ENCODE data around the gene MRPS25.

The MRPS25 gene

DNA sequence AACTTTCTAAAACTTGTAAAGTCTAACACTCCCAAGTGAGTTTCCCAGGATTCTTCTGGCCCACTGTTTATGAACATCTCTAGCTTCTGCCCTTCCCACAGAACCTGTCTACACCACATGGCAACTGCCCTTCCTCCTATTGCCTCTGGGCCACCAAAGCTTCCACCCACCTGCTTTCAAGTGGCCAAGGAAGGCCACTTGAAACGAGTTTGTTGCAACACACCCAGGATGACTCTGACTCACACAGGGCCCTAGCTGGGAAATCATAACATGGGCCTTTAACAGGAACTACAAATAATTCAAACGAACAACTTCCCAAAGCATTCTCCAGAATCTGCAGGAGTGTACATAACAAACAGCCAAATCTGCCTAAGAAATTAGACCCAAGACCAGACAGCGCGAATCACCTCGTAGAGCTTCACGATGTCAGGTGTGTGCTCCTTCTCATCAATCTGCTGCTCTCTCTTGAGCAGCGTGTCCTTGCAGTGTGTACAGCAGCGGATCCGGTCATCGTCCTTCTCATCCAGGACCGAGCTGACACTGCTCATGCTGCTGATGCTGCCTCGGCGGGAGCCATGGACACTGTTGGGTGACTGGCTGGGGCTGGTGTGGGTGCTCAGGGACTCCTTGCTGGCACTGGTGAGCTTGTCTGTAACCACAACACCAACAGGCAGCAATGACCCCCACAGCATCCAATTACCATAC, 17.0 kb upstream of the MRPS25 start:
- no peak for DNase-seq (ENCODE audit: low read depth)

DNA sequence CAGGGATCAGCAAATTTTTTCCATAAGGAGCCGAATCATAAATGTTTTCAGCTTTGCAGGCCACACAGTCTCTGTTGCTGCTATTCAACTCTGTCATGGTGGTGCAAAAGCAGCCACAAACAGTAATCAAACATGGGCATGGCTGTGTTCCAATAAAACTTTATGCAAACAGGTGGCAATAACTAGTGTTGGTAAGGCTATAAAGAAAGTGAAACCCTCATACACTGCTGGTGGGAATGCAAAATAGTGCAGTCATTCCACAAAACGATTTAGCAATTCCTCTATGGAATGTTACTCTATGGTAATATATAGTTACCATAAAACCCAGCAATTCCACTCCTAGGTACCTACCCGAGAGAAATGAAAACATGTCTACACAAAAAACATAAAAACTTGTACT, 14.0 kb upstream of the MRPS25 start:
- DNase-seq (ENCODE audit: low read depth) = no peak

DNA sequence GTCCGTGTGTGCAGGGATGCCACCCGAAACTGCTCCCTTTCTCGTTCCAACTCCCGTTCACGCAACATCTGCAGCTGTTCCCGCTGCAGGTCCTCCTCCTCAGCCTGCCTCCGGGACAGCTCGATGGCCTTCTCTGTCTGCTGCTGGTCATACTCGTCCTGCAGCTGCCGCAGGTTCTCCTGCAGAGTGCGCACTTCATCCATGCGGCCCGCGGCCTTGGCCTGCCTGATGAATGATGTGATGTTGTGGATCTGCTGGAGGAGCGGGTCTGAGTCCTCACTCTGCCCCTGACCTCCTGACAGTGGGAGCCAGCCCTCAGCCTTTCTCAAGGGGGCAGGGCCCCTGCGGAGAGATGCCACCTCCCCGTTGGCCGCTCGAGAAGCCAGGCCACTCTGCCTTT, 9.4 kb upstream of the MRPS25 start:
- DNase-seq (ENCODE audit: low read depth) = no peak

DNA sequence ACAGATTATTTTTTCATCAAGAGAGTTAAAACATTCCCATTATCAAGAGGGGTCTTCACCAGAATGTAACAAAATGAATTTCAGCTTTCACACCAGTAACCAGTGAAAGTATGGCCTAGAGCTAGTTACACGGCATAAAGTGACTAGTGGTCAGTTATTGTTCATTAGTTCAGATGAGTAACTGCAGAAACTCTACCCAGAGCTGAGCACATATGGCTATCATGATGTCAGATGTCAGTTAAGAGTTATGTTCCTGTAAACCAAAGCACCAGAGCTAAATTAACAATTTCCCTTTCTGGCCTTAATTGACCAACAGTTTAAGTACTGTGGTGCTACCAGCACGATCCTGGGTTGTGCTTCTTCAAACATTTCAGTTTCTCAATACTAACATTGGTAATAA, 6.6 kb upstream of the MRPS25 start:
- no peak for DNase-seq (ENCODE audit: low read depth)

DNA sequence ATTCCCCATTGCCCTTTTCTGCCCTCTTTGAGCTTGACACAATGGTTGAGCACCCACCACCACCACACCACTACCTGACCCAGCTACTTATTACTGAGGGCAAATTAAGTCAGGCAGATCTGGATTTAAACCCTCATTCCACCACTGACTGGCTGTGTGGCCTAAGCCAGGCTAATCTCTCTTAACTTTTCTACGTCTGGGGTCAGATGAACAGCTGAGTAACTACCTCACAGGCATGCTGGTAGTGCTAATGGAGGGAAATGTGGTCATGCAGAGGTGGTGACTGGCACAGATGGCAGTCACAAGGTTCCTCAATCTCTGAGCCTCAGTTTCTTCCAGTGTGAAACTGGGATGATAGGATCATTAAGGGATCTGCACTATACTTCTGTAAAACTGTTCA, 4.3 kb upstream of the MRPS25 start:
- no peak for DNase-seq (ENCODE audit: low read depth)

DNA sequence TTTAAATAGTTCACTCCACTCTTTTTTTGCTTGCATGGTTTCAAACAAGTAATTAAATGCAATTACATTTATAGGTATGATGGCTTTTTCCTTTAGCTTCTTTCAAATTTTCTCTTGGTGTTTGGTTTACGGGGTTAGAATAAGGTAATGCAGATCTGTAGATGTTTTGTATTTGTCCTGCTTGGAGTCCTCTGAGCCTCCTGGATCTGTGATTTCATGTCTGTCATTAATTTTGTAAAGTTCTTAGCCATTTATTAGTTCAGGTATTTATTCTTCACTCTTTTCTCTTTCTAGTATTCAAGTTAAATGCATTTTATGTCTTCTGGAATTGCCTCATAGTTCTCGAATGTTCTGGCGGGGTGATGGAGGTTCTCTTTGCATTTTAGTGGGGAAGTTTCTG, 1.4 kb upstream of the MRPS25 start:
- no peak for DNase-seq (ENCODE audit: low read depth)

DNA sequence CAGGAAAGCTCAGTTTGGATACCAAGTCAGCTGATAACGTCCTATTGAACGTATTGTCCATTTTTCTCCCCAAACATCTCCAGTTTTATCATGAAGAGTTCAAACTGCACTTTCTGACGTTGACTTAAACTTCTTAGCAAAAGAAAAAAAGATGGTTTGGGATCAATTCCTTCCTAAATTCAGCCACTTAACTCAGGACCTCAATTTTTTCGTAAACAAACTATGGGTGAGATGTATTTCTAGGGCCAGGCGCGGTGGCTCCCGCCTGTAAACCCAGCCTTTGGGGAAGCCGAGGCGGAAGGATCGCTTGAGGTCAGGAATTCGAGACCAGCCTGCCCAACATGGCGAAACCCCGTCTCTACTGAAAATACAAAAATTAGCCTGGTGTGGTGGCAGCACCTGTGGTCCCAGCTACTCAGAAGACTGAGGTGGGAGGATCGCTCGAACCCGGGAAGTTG, 464 bp upstream of the MRPS25 start:
- no peak for DNase-seq (ENCODE audit: low read depth)

DNA sequence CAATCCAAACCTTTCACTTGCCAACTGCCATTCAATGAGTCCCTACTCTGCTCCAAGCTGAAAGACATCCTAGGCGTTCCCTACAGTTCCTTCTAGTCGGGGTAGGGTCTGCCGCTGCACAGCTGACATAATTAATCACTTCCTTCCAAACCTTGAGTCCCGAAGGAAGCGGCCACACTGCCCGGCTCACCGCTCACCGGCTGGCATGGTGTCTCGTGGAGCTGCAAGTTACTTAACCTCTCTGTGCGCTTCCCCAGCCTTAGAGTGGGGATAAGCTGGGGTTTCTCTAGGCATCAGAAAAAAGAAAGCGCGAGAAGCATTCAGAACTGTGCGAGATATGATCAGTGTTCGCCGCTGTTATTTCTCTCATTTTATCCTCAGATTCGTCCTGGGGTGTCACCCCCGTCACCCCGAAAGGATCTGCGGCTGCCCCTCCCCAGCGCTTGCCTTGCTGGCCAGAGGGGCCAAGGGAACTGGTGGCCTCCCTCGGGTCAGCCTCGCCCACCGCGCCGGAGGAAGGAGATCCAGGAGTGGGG, 748 bp downstream of the MRPS25 start:
- no peak for DNase-seq (ENCODE audit: low read depth)

DNA sequence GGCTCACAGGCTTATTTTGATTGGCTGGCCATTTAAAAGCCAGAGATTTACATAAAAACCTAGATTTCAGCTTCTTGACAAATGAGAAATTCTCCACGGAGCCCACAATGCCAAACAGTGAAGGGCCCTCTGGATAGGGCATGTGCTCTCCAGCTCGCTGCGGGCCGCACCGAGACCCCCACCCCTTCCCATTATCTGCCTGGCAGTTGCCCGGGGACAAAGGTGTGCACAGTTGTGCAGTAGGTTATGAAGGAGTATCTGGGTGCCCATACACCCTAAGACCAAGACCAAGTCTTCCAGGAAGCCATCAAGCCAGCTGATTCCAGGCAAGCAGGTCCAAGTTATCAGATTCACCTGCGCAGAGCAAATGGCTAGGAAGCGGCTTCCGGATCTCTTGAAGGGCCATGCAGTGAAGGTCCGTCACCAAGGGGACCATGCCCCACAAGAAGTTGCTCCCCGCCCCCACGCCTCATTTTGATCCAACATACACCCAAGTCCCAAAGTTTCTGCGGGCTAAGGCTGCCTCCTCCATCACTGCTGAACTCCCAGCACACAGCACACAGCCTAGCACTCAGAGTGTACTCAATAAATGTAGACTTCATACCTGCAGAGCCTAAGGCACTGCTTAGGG, 1.3 kb downstream of the MRPS25 start:
- DNase-seq (ENCODE audit: low read depth) = no peak

DNA sequence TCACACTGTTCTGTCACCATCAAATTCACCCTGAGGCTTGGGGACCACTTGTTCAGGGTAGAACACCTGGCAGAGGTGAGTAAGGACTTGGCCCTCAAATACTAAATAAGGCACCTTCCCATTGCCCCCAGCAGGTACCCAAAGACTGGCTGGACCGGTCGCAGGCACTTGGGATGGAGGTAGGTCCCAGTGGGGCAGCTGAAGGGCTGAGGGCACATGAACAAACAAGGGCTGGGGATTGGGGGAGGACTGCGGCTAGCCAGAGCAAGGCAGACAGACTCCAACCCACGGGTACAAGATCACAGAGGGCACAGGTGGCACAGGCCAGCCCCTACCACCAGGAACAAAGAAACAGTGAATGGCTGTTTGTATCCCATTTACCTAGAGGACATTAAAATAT, 1.9 kb downstream of the MRPS25 start:
- no peak for DNase-seq (ENCODE audit: low read depth)

DNA sequence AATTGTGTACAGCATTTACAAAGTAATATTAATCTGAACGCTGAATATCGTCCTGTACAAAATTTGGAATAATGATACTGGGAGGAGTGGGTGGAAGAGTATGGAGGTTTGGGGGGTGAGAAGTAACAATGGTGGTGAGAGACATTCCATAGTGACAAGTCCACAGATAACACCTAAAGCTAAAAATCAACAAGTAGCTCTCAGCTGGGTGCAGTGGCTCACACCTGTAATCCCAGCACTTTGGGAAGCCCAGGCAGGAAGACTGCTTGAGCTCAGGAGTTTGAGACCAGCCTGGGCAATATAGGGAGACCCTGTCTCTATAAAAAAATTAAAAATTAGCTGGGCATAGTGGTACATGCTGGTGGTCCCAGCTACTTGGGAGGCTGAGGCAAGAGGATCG, 5.1 kb downstream of the MRPS25 start:
- no peak for DNase-seq (ENCODE audit: low read depth)

DNA sequence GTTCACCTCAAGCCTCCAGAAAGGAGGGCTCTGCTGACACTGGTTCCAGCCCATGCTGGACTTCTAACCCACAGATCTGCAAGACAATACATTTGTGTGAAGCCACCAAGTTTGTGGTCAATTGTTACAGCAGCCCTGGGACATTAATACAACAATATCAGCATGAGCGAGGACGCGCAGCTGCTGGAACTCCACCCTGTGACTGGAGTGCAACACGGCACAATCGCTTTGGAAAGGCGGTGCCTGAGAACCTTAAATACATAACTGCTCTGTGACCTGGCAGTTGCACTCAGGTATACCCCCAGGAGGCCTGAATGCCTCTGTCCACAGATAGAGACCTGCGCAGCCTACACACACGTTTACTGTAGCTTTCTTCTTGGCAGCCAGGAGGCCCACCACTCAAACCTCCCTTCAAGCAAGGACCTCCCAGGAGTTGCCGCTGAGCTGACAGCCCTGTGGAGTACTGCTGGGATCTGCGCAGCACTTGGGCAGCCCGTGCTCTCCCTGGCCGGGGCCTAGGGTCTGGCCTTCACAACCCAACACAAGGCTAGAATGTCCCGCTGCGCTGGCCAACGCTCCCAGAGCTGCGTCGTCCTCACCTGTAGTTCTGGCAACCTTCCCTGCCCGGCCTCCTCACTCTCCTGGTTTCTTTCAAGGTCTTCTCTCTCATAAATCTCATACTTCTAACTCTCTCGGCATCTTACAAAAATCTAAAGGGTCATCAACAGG, 8.3 kb downstream of the MRPS25 start:
- no peak for DNase-seq (ENCODE audit: low read depth)

DNA sequence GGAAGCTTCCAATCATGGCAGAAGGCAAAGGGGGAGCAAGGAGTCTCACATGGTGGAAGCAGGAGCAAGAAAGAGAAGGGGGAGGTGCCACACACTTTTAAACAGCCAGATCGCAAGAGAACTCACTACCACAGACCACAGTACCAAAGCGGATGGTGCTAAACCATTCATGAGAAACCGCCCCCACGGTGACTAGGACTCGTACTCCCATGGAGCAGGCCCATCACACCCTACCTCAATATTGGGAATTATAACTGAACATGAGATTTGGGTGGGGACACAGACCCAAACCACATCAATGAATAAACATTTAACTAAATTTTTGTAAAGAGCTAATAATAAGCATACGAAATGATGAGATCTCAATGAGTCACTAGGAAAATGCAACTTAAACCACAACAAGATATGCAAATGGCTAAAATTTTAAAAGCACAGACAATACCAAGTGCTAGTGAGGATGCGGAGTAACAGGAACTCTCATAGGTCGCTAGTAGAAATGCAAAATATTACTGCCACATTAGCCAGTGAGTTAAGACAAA, 10.0 kb downstream of the MRPS25 start:
- DNase-seq (ENCODE audit: low read depth) = no peak

DNA sequence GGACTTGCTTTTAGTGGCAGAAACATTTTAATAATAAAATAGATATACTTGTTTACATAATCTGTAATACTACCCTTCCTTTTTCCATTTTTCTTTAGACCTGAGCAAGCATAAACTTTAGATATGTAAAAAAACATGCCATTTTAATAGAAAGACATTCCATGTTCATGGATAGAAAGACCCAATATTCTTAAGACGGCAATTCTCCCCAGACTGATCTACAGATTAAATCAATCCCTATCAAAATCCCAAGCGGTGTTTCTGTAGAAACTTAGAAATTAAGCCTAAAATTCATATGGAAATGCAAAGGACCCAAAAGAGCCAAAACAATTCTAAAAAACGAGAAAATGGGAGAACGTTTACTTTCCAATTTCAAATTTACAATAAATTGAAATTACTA, 11.6 kb downstream of the MRPS25 start:
- no peak for DNase-seq (ENCODE audit: low read depth)

DNA sequence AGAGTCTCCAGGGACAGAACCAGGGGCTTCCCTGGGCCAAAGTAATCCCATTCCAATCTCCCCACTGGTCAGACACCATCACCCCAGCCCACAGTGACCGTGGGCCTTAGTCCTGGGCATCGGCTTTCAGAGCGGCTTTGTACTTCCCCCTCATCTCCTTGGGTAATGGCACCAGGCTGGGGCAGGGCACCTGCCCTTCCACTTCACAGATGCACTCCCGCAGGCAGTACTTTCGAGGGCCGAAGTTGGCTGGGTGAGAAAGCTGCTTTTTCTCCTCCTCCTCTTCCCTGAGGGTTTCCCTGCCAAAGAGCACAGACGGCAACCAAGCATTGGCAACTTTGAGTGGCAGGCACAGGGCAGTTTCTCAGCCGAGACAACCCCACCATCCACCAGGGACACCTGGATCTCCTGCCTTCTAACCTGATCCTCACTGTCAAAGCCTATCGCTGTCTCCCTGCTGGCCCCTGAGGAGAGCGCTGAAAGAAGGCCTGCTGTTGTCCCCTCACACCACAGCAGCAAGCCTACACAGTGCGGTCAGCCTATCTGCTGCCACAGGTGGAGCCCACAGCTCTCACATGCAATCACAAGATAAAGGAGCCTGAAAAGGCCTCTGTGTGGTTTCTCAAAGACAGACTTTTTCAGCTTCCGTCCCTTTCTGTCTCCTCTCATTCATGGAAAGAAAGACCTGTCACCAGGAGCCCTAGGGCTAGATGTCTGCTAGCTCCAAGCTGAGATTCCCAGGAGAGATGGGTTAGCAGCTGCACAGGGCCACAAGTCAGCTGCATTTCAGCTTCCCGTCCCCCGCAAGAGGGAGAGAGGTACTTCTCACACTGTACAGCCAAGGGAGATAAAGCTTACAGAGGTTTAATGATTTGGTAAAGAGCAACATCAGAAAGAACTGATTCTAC, 12.5 kb downstream of the MRPS25 start:
- no peak for DNase-seq (ENCODE audit: low read depth)

DNA sequence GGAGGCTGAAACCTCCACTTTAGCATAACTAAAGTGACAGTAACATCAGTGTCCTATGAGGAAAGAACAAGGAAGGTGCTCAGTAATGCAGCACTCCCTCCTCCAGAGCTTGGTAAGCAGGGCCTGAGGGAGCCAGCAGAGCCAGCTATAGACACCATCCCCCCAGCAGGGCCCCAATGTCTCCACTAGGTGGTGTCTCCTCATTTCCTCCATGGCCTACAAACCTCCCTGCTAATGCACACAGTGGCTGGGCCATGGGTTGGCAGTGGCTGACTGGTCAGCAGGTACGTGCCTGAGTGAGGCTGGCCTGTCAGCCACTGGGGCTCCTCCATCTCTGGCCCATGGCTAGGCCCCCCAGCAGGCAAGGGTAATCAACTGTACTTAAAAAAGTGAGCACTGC, 13.6 kb downstream of the MRPS25 start:
- no peak for DNase-seq (ENCODE audit: low read depth)

DNA sequence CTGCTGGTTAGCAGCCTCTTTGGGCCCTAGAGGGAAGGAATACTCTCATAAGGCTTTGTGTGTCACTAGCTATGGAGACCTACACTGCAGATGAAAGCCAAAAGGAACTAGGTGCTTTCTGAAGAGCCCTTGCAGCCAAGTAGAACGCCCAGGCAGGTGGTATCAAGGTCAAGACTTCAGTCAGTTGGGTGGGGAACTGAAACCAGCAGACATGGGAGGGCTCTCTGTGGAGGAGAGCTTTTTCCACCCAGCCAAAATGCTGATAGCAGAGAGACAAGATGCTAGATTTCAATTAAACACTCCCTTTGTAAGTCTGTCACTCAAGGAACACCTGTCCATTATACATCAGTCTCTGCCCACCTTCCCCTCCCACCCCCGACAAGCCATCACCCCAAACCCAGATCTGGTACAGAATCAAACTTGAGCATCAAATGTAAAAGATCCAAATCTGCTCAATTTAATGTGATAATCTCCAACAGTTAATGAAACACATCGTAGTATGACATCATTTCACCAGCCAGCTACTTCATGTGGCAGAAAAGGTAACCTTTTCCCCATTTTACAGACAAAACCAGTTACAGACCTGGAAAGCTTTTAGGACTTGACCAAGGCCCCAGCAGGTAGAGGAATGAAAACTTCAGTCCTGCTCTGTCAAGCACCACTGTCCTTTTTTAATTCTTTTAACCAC, 14.6 kb downstream of the MRPS25 start:
- no peak for DNase-seq (ENCODE audit: low read depth)

DNA sequence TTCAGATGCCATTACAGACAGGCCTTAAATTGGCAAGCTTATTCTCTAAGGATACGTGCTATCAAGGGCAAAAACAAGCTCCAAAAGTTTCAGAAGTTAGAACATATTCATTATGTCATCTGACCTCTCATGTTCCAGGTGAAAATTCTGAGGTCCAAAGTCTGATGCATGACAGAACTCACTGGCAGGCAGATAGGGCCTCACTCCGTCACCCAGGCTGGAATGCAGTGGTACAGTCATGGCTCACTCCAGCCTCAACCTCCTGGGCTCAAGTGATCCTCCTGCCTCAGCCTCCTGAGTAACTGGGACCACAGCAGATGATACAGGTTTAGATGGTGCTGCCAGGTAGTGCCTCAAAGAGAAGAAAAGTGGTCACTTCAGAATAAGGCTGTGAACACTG, 15.5 kb downstream of the MRPS25 start:
- DNase-seq (ENCODE audit: low read depth) = no peak

DNA sequence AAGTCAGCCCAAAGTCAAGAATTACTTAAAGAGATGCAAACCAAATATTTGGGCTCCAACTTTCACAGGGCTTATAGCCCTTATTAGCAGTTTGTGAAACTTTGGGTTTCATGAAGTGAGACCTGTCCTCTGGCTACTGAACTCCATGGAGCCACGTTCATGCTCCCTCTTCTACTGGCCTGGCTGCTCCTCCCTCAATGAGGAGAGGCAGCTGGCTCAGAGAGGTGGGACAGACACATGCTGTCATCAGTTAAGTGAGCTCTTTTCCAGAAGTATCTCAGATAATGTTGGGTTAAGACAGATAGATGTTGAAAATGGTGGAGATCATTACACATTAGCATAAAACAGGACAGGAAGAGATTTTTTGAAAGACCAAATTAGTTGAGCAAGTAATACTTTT, 19.4 kb downstream of the MRPS25 start:
- no peak for DNase-seq (ENCODE audit: low read depth)

DNA sequence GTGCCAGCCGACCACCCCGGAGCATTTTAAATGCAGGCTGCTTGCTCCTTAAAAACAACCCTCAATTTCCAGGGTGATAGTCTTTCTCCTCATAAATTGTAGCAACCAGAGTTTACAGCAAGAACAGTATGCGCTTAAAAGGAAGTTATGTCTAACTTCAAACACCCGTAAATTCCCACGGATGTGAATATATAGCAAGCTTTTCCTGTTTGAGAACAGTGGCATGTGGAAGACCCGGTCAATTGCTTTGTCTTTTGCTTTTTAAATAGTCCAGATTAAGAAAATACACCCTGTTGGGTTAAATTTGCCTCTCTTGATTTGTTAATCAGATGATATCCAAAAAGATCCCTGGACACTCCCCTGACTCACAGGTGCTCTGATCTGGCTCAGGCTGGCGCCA, 20.8 kb downstream of the MRPS25 start:
- no peak for DNase-seq (ENCODE audit: low read depth)
